Tongue (tissue), 2 donors: Measurements from ENCODE around the gene MED23. TPM values are rescaled to one million over a fixed set of nuclear protein-coding genes. Genes with fewer than 3 reads are reported as not detected.

Experiments used
- DNase-seq: peaks from one replicate; pipeline ENCODE4 v3.0.0-alpha.2; 2015
- total RNA-seq: library from RNA; depleted of rRNA; stranded (reverse); fragments of >200 nt; gene quantifications from one replicate; pipeline ENCODE4 v1.2.3, GENCODE V29; 2014

The MED23 gene
- 42.4 TPM for total RNA-seq

- peak; percentile 98 for DNase-seq
Observed at GRCh38 chr6:131627724-131628682, at the start of gene MED23. MED23 (minus strand) TSS chr6:131628242; CDS start chr6:131628049, 193 bp downstream.

- DNase-seq = no peak
Observed at GRCh38 chr6:131673184-131673583, 45.1 kb upstream of the MED23 start.

- no peak for DNase-seq
Observed at GRCh38 chr6:131669891-131670290, 41.8 kb upstream of the MED23 start.

GRCh38 chr6:131663578-131664165, 35.6 kb upstream of the MED23 start:
- DNase-seq = no peak

GRCh38 chr6:131660195-131660594, 32.2 kb upstream of the MED23 start:
- DNase-seq = no peak

- DNase-seq = no peak
Observed at GRCh38 chr6:131658287-131658686, 30.2 kb upstream of the MED23 start.

GRCh38 chr6:131657630-131658111, 29.6 kb upstream of the MED23 start:
- DNase-seq = no peak

GRCh38 chr6:131657222-131657621, 29.2 kb upstream of the MED23 start:
- DNase-seq = no peak

- no peak for DNase-seq
Observed at GRCh38 chr6:131656667-131657066, 28.6 kb upstream of the MED23 start.

GRCh38 chr6:131655951-131656350, 27.9 kb upstream of the MED23 start:
- no peak for DNase-seq

- DNase-seq = no peak
Observed at GRCh38 chr6:131655387-131655786, 27.3 kb upstream of the MED23 start.

GRCh38 chr6:131654326-131654725, 26.3 kb upstream of the MED23 start:
- DNase-seq = no peak

- no peak for DNase-seq
Observed at GRCh38 chr6:131652472-131652871, 24.4 kb upstream of the MED23 start.

GRCh38 chr6:131651782-131652181, 23.7 kb upstream of the MED23 start:
- no peak for DNase-seq

GRCh38 chr6:131646249-131646670, 18.2 kb upstream of the MED23 start:
- no peak for DNase-seq

GRCh38 chr6:131645846-131646245, 17.8 kb upstream of the MED23 start:
- no peak for DNase-seq

GRCh38 chr6:131644921-131645320, 16.9 kb upstream of the MED23 start:
- no peak for DNase-seq

- no peak for DNase-seq
Observed at GRCh38 chr6:131643855-131644460, 15.9 kb upstream of the MED23 start.

- DNase-seq = peak; percentile 32
Observed at GRCh38 chr6:131642987-131643611, 15.1 kb upstream of the MED23 start.

- no peak for DNase-seq
Observed at GRCh38 chr6:131642565-131642964, 14.5 kb upstream of the MED23 start.

GRCh38 chr6:131641554-131641953, 13.5 kb upstream of the MED23 start:
- no peak for DNase-seq

GRCh38 chr6:131640576-131640975, 12.5 kb upstream of the MED23 start:
- no peak for DNase-seq

GRCh38 chr6:131640100-131640499, 12.1 kb upstream of the MED23 start:
- no peak for DNase-seq
